HG03432 (cell line): ENCODE measurements around the gene CCZ1B.
"Not testable (repeated sequence)": the region's sequence is repeated elsewhere in the genome, so short reads cannot be mapped to it uniquely, and the experiment has no call there.

Source experiments
- ATAC-seq: cut with Tn5 transposase; IDR thresholded peaks from one replicate; pipeline ENCODE4 v1.9.1; 2021; ENCODE audit warnings: mild to moderate bottlenecking, moderate library complexity; ENCODE audit not compliant: unreplicated experiment

The CCZ1B gene

DNA sequence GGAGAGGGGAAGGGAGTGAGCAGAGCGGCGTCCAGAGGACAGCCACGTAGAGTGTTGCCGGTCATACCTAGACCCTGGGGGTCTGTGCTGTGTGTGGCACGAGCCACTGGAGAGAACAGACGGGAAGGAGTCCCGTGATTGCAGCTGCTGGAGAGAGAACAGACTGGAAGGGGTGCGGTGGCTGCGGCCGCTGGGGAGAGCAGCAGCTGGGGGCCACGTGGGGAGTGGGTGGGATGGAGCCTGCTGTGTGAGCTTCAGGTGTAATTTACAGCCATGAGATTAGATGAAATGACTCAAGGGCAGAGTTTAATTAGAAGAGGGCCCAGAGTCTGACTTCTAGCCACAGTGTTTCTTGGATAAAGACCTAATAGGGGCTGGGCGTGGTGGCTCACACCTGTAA, 76.7 kb downstream of the CCZ1B start:
- not testable (repeated sequence) for ATAC-seq
